ENCODE data around the gene EGFL6.
"Not testable (repeated sequence)": the region's sequence is repeated elsewhere in the genome, so short reads cannot be mapped to it uniquely, and the experiment has no call there.

The EGFL6 gene

GRCh38 chrX:13638021-13638420 lies 68.6 kb downstream of the EGFL6 start:
- no peak for DNase-seq (ENCODE audit: low read depth)
- TF ChIP-seq CTCF (conservative IDR thresholded peaks at IDR 0.05; ENCODE audit: low read length), result no peak
- no peak overlapping the region for H3K4me3 ChIP-seq (ENCODE audit: low read length)

GRCh38 chrX:13638826-13639225 lies 69.4 kb downstream of the EGFL6 start:
- no peak for DNase-seq (ENCODE audit: low read depth)
- TF ChIP-seq CTCF (conservative IDR thresholded peaks at IDR 0.05; ENCODE audit: low read length), result no peak
- H3K4me3 ChIP-seq (ENCODE audit: low read length), result no peak overlapping the region

GRCh38 chrX:13641684-13642083 lies 72.3 kb downstream of the EGFL6 start:
- H3K4me3 ChIP-seq (ENCODE audit: low read length); DNase-seq (ENCODE audit: low read depth): not testable (repeated sequence)

- TF ChIP-seq CTCF (conservative IDR thresholded peaks at IDR 0.05; ENCODE audit: low read length), result no peak
- DNase-seq (ENCODE audit: low read depth), result no peak
- H3K4me3 ChIP-seq (ENCODE audit: low read length), result no peak overlapping the region
Observed at GRCh38 chrX:13645464-13646153, 76.2 kb downstream of the EGFL6 start.

- H3K4me3 ChIP-seq (ENCODE audit: low read length), result no peak overlapping the region
- TF ChIP-seq CTCF (conservative IDR thresholded peaks at IDR 0.05; ENCODE audit: low read length), result peak; percentile 78
- DNase-seq (ENCODE audit: low read depth), result peak; percentile 66
Observed at GRCh38 chrX:13646154-13646549, 76.8 kb downstream of the EGFL6 start.

GRCh38 chrX:13647709-13648212 lies 78.4 kb downstream of the EGFL6 start:
- DNase-seq (ENCODE audit: low read depth), result no peak
- no peak overlapping the region for H3K4me3 ChIP-seq (ENCODE audit: low read length)
- no peak for TF ChIP-seq CTCF (conservative IDR thresholded peaks at IDR 0.05; ENCODE audit: low read length)

- not testable (repeated sequence) for DNase-seq (ENCODE audit: low read depth); H3K4me3 ChIP-seq (ENCODE audit: low read length)
Observed at GRCh38 chrX:13648336-13648735, 78.9 kb downstream of the EGFL6 start.

GRCh38 chrX:13649838-13650237 lies 80.4 kb downstream of the EGFL6 start:
- no peak overlapping the region for H3K4me3 ChIP-seq (ENCODE audit: low read length)
- DNase-seq (ENCODE audit: low read depth), result peak; percentile 67
- no peak for TF ChIP-seq CTCF (conservative IDR thresholded peaks at IDR 0.05; ENCODE audit: low read length)

Data from AG10803 (cell line).